Umbilical cord (tissue), 2 donors: ENCODE results near the gene SGCD. TPM values are rescaled to one million over a fixed set of nuclear protein-coding genes. Genes with fewer than 3 reads are reported as not detected.

ENCODE experiments used
- DNase-seq: peaks from one replicate; pipeline ENCODE4 v3.0.0-alpha.2; 2015; ENCODE audit warnings: low spot score
- total RNA-seq: library from RNA; depleted of rRNA; stranded (reverse); fragments of >200 nt; gene quantifications from one replicate; pipeline ENCODE4 v1.2.3, GENCODE V29; 2014; ENCODE audit warnings: low replicate concordance; ENCODE audit not compliant: insufficient read depth

The SGCD gene
- 43.8 TPM for total RNA-seq

- peak; percentile 95 for DNase-seq
Observed at GRCh38 chr5:156326718-156327259, at the start of gene SGCD. Gene SGCD (plus strand): TSS chr5:156327164.

- DNase-seq, result no peak
Observed at GRCh38 chr5:156277290-156277689, 49.7 kb upstream of the SGCD start.

- DNase-seq, result no peak
Observed at GRCh38 chr5:156295431-156295830, 31.5 kb upstream of the SGCD start.

GRCh38 chr5:156310115-156310514 lies 16.8 kb upstream of the SGCD start:
- DNase-seq, result no peak

- DNase-seq, result no peak
Observed at GRCh38 chr5:156312897-156313694, 13.9 kb upstream of the SGCD start.

GRCh38 chr5:156314416-156314815 lies 12.5 kb upstream of the SGCD start:
- DNase-seq, result no peak

- peak; percentile 28 for DNase-seq
Observed at GRCh38 chr5:156322666-156323065, 4.3 kb upstream of the SGCD start.

- no peak for DNase-seq
Observed at GRCh38 chr5:156327296-156327695, 332 bp downstream of the SGCD start.

GRCh38 chr5:156328161-156328560 lies 1.2 kb downstream of the SGCD start:
- peak; percentile 30 for DNase-seq

GRCh38 chr5:156328766-156329165 lies 1.8 kb downstream of the SGCD start:
- no peak for DNase-seq

GRCh38 chr5:156329171-156329611 lies 2.2 kb downstream of the SGCD start:
- no peak for DNase-seq

- no peak for DNase-seq
Observed at GRCh38 chr5:156330141-156330870, 3.3 kb downstream of the SGCD start.

GRCh38 chr5:156331181-156331580 lies 4.2 kb downstream of the SGCD start:
- DNase-seq, result no peak

- DNase-seq, result no peak
Observed at GRCh38 chr5:156331845-156332244, 4.9 kb downstream of the SGCD start.

GRCh38 chr5:156332245-156332644 lies 5.3 kb downstream of the SGCD start:
- no peak for DNase-seq

- no peak for DNase-seq
Observed at GRCh38 chr5:156339139-156339841, 12.3 kb downstream of the SGCD start.

GRCh38 chr5:156340893-156341292 lies 13.9 kb downstream of the SGCD start:
- no peak for DNase-seq

- DNase-seq, result no peak
Observed at GRCh38 chr5:156350256-156350655, 23.3 kb downstream of the SGCD start.

GRCh38 chr5:156351423-156351822 lies 24.5 kb downstream of the SGCD start:
- no peak for DNase-seq

GRCh38 chr5:156354571-156354970 lies 27.6 kb downstream of the SGCD start:
- DNase-seq, result no peak

- DNase-seq, result no peak
Observed at GRCh38 chr5:156356238-156356637, 29.3 kb downstream of the SGCD start.

- peak; percentile 76 for DNase-seq
Observed at GRCh38 chr5:156359476-156359875, 32.5 kb downstream of the SGCD start.
